Chondrocyte (in vitro differentiated cells): ENCODE data around the gene TMTC4. TPM values are rescaled to one million over a fixed set of nuclear protein-coding genes. Genes with fewer than 3 reads are reported as not detected.
A peak's percentile ranks its signal among the peaks of the same experiment; 100 is the strongest.

Experiments
- DNase-seq: peaks from one replicate; pipeline ENCODE4 v3.0.0; 2021; ENCODE audit warnings: mixed read lengths, low spot score
- H3K27ac Mint-ChIP-seq: one replicate; pipeline ENCODE4 v1.8.0; 2021; ENCODE audit warnings: mild to moderate bottlenecking, moderate library complexity, mixed read lengths; ENCODE audit not compliant: unreplicated experiment
- H3K27me3 Mint-ChIP-seq: 2 replicates; pipeline ENCODE4 v1.8.0; 2021; ENCODE audit warnings: low read depth, mixed read lengths
- H3K36me3 Mint-ChIP-seq: 2 replicates; pipeline ENCODE4 v1.8.0; 2021; ENCODE audit warnings: low read depth, mixed read lengths
- H3K4me1 Mint-ChIP-seq: 2 replicates; pipeline ENCODE4 v1.8.0; 2021; ENCODE audit warnings: low read depth, mild to moderate bottlenecking, mixed read lengths
- H3K4me3 Mint-ChIP-seq: one replicate; pipeline ENCODE4 v1.8.0; 2021; ENCODE audit warnings: mild to moderate bottlenecking, moderate library complexity, mixed read lengths; ENCODE audit not compliant: unreplicated experiment
- H3K9me3 Mint-ChIP-seq: 2 replicates; pipeline ENCODE4 v1.8.0; 2021; ENCODE audit warnings: low read depth, mixed read lengths
- total RNA-seq: library from RNA; stranded (reverse); gene quantifications from 3 replicates; pipeline ENCODE4 v1.2.1, GENCODE V29; 2021
- TF ChIP-seq, protein P1 (sequence below): fragments of 200-600 bp; sonication (generic); IDR thresholded peaks from 2 replicates; pipeline ENCODE4 v1.5.0; 2021; ENCODE audit warnings: antibody characterized with exemption, mild to moderate bottlenecking, moderate library complexity

Gene TMTC4
- total RNA-seq, 1 donor from 2014 or later, result 11.5 TPM

DNA sequence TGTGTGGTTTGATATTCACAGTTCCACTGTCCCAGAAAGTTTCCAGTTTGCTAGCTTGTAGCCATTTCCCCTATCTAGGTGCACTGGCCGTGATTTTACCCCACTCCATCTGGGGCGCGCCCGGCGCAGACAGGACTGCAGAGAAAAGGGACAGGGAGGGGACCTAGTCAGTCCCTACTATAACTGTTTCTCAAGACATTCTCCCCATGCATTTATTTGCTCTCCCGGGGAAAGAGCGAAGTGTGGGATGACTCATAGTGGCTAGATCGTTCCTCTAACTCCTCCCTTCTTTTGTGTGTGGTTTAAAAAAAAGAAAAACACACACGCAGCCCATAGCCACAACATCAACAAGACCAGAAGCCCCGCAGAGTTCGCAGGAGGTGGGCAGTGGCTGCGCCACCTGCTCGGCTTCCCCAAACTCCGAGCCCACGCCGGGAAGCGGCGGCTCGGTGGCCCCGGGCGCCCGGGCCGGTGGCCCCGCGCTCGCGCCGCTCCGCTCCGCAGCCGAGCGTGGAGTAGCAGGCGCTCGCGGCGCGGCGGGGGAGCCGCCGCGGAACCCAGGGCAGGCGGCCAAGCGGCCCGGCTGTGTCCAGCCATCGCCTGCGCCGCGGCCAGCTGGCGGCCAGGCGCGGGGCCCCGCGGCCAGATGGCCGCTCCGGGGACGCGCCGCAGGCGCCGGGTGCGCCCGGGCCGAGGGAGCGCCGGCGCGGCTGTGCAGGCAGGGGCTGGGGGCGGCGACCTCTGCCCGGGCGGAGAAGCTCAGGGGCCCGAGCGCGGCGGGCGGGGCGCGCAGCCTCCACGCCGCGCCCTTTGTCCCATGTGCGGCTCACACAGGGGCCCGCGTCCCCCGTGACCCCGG lies 653 bp downstream of the TMTC4 start:
- TF ChIP-seq, protein P1, sequence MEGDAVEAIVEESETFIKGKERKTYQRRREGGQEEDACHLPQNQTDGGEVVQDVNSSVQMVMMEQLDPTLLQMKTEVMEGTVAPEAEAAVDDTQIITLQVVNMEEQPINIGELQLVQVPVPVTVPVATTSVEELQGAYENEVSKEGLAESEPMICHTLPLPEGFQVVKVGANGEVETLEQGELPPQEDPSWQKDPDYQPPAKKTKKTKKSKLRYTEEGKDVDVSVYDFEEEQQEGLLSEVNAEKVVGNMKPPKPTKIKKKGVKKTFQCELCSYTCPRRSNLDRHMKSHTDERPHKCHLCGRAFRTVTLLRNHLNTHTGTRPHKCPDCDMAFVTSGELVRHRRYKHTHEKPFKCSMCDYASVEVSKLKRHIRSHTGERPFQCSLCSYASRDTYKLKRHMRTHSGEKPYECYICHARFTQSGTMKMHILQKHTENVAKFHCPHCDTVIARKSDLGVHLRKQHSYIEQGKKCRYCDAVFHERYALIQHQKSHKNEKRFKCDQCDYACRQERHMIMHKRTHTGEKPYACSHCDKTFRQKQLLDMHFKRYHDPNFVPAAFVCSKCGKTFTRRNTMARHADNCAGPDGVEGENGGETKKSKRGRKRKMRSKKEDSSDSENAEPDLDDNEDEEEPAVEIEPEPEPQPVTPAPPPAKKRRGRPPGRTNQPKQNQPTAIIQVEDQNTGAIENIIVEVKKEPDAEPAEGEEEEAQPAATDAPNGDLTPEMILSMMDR, result peak; percentile 6
- no peaks in the 10 kb centered on the region for H3K27me3 Mint-ChIP-seq
- no peak for DNase-seq
- H3K9me3 Mint-ChIP-seq, result no peaks in the 10 kb centered on the region
- peak overlapping the region; percentile 82 for H3K4me3 Mint-ChIP-seq
- peak overlapping the region; percentile 91 for H3K27ac Mint-ChIP-seq
- H3K4me1 Mint-ChIP-seq, result peaks cover 22% of the 10 kb centered on the region
- no peaks in the 10 kb centered on the region for H3K36me3 Mint-ChIP-seq

DNA sequence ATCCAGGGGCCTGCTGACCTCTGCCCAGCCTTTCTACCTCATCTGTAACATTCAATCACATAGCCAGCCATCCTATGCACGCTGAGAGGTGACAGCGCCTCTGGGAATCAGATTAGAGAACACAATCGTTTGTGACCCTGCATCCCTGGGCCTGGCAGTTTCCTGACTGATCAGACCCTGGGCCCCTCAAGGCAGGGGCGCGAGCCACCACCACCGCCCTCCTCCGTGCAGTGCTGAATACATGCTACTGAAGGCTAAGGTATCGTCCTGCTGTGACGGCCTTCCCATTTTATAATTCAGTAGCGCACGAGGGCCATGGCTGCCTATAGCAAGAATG lies 1.3 kb downstream of the TMTC4 start:
- H3K36me3 Mint-ChIP-seq, result peaks cover 3% of the 10 kb centered on the region
- H3K27ac Mint-ChIP-seq, result peak overlapping the region; percentile 91
- no peaks in the 10 kb centered on the region for H3K9me3 Mint-ChIP-seq
- TF ChIP-seq, protein P1, result no peak
- H3K4me1 Mint-ChIP-seq, result peaks cover 22% of the 10 kb centered on the region
- no peak for DNase-seq
- H3K4me3 Mint-ChIP-seq, result peak overlapping the region; percentile 82
- H3K27me3 Mint-ChIP-seq, result no peaks in the 10 kb centered on the region

DNA sequence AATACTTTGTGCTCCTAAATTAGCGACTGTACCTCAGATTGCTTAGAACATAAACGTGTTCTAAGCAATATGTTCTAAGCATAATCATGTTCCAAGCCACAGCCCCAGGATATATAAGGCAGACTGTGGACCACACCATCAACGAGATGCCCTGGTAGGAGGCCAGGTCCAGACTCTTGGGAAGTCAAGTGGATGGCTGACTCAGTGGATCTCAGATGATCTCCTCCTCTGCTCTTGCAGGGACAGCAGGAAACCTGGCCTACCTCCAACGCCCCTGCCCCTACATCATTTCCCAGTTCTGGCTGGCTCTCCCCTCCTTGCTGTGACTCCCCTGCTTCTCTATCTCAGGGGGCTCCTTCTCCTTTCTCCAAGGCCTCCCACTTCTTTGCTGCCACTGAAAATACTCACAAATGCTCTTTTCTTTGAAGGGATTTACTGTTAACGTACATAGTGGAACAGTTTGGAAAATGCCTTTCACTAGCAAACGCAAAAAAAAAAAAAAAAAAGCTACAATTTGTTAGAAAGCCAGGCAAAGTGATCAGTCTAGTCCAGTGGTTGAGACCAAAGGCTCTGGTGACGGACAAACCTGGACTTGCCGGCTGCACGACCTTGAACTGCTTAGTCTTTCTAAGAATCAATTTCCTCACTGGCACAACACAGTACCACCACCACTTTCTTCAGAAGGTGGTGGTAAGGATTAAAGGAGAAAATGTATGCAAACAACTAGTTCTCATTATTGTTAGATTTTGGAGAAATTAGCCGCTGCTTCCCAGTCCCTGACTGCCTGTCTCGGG lies 3.0 kb downstream of the TMTC4 start:
- H3K36me3 Mint-ChIP-seq, result peaks cover 17% of the 10 kb centered on the region
- no peaks in the 10 kb centered on the region for H3K9me3 Mint-ChIP-seq
- peaks cover 22% of the 10 kb centered on the region for H3K4me1 Mint-ChIP-seq
- H3K27me3 Mint-ChIP-seq, result no peaks in the 10 kb centered on the region
- DNase-seq, result no peak
- TF ChIP-seq, protein P1, result no peak
- no peak overlapping the region for H3K27ac Mint-ChIP-seq
- H3K4me3 Mint-ChIP-seq, result no peak overlapping the region

DNA sequence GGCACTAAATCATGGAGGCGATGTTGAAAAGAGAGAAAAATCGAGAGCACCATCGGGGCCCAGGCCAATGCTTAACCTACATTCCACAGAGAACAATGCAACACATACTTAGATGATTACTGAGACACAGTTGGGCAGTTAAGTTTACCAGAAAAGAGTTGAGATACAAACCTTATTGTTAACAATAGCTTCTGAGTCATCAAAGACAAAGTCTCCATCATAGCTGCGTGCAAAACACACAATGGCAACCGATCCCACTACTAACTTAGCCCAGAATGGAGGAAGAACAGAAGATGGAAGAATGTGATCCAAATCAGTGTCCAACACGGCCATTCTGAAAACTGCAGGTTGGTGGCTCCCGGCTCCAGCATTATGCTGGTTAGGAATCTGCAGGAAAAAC lies 6.2 kb downstream of the TMTC4 start:
- H3K9me3 Mint-ChIP-seq, result no peaks in the 10 kb centered on the region
- no peak overlapping the region for H3K27ac Mint-ChIP-seq
- peaks cover 8% of the 10 kb centered on the region for H3K4me1 Mint-ChIP-seq
- no peaks in the 10 kb centered on the region for H3K27me3 Mint-ChIP-seq
- no peak for DNase-seq
- no peak overlapping the region for H3K4me3 Mint-ChIP-seq
- TF ChIP-seq, protein P1, result no peak
- peaks cover 35% of the 10 kb centered on the region for H3K36me3 Mint-ChIP-seq

DNA sequence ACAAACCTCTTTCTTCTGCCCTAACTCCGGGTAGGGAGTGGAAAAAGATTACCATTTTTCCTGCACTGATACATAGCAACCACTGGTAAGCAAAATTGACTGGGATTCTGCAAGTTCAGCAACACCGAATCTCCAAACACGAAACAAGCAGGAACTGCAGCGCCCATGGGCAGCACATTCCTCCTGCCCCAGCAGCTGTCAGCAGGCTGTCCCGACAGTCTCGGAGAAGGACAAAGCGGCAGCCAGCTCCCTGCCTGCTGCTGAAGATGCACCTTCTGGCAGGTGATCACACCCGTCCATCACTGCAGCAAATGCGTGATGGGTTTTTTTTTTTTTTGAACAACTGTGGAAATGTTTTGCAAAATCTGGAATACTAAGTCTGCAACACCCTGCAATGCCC lies 6.7 kb downstream of the TMTC4 start:
- peaks cover 3% of the 10 kb centered on the region for H3K4me1 Mint-ChIP-seq
- no peak overlapping the region for H3K27ac Mint-ChIP-seq
- H3K27me3 Mint-ChIP-seq, result no peaks in the 10 kb centered on the region
- no peaks in the 10 kb centered on the region for H3K9me3 Mint-ChIP-seq
- TF ChIP-seq, protein P1, result no peak
- DNase-seq, result no peak
- peaks cover 39% of the 10 kb centered on the region for H3K36me3 Mint-ChIP-seq
- H3K4me3 Mint-ChIP-seq, result no peak overlapping the region
